ENCODE results near the gene ALOX5.

- no peak for TF ChIP-seq CTCF (IDR thresholded peaks at IDR 0.05; ENCODE audit: low read length)
- no peak for TF ChIP-seq EZH2 (optimal IDR thresholded peaks at IDR 0.05; ENCODE audit: low read depth, low read length)
- TF ChIP-seq EZH2phosphoT487 (IDR thresholded peaks at IDR 0.05; ENCODE audit: low read length): no peak
Observed at GRCh38 chr10:45454859-45455258, 80.8 kb downstream of the ALOX5 start.
